Liver (tissue), 9 donors: ENCODE measurements around the gene ARID3B. TPM values are rescaled to one million over a fixed set of nuclear protein-coding genes. Genes with fewer than 3 reads are reported as not detected.

ENCODE experiments used
- DNase-seq: peaks from one replicate; pipeline ENCODE4 v3.0.0-alpha.2; 2017; ENCODE audit warnings: low spot score
- H3K27ac ChIP-seq, 2 donors: one replicate each; pipeline ENCODE4 v1.7.0; 2013; ENCODE audit warnings: inconsistent platforms in 2 of 2, low read length in 2 of 2, control low read depth in 1 of 2, low read depth in 1 of 2, mild to moderate bottlenecking in 1 of 2
- H3K27me3 ChIP-seq, 4 donors: one replicate each; pipeline versions ENCODE4 v1.6.1 to v1.7.0; 2013; ENCODE audit warnings: low read length in 3 of 4, inconsistent platforms in 1 of 4, mild to moderate bottlenecking in 1 of 4, moderate library complexity in 1 of 4; ENCODE audit not compliant: control insufficient read depth in 4 of 4, insufficient read depth in 4 of 4
- H3K36me3 ChIP-seq, 4 donors: one replicate each; pipeline versions ENCODE4 v1.6.1 to v1.7.0; 2013; ENCODE audit warnings: low read length in 3 of 4, mild to moderate bottlenecking in 3 of 4, low read depth in 1 of 4, moderate library complexity in 1 of 4; ENCODE audit not compliant: control insufficient read depth in 4 of 4, insufficient read depth in 3 of 4
- H3K4me1 ChIP-seq, 4 donors: one replicate each; pipeline versions ENCODE4 v1.6.1 to v1.7.0; 2013; ENCODE audit warnings: low read length in 3 of 4, mild to moderate bottlenecking in 3 of 4, moderate library complexity in 1 of 4; ENCODE audit not compliant: control insufficient read depth in 4 of 4, insufficient read depth in 4 of 4
- H3K4me3 ChIP-seq, 3 donors: one replicate each; pipeline versions ENCODE4 v1.6.1 to v1.7.0; 2013; ENCODE audit warnings: low read length in 3 of 3, control low read depth in 1 of 3, low read depth in 1 of 3, mild to moderate bottlenecking in 1 of 3
- H3K9ac ChIP-seq, 2 donors: one replicate each; pipeline ENCODE4 v1.7.0; 2013; ENCODE audit warnings: low read length in 2 of 2, mild to moderate bottlenecking in 2 of 2, moderate library complexity in 2 of 2, control low read depth in 1 of 2, low read depth in 1 of 2
- H3K9me3 ChIP-seq, 4 donors: one replicate each; pipeline versions ENCODE4 v1.6.1 to v1.7.0; 2013; ENCODE audit warnings: low read length in 3 of 4; ENCODE audit not compliant: control insufficient read depth in 4 of 4
- EGR1 ChIP-seq, 2 donors: IDR thresholded peaks; 2 replicates each; pipeline ENCODE4 v1.6.1; 2016 to 2018; ENCODE audit warnings: antibody characterized with exemption in 2 of 2, low read depth in 2 of 2
- FOXA1 ChIP-seq: IDR thresholded peaks from 2 replicates; pipeline ENCODE4 v1.6.1; 2016; ENCODE audit warnings: antibody characterized with exemption
- GABPA ChIP-seq, 2 donors: IDR thresholded peaks in 1 of 2; conservative IDR thresholded peaks in 1 of 2; 2 replicates each; pipeline ENCODE4 v1.6.1; 2016; ENCODE audit warnings: antibody characterized with exemption in 2 of 2, mild to moderate bottlenecking in 1 of 2, moderate library complexity in 1 of 2
- HNF4A ChIP-seq, 2 donors: conservative IDR thresholded peaks; 2 replicates each; pipeline ENCODE4 v1.6.1; 2016; ENCODE audit warnings: antibody characterized with exemption in 2 of 2, mild to moderate bottlenecking in 2 of 2
- HNF4G ChIP-seq: IDR thresholded peaks from 2 replicates; pipeline ENCODE4 v1.6.1; 2016; ENCODE audit warnings: antibody characterized with exemption
- JUND ChIP-seq, 2 donors: IDR thresholded peaks; 2 replicates each; pipeline ENCODE4 v1.6.1; 2016; ENCODE audit warnings: antibody characterized with exemption in 2 of 2
- NR2F2 ChIP-seq: IDR thresholded peaks from 2 replicates; pipeline ENCODE4 v1.6.1; 2016; ENCODE audit warnings: antibody characterized with exemption
- RAD21 ChIP-seq, 2 donors: IDR thresholded peaks; 2 replicates each; pipeline ENCODE4 v1.6.1; 2016; ENCODE audit warnings: antibody characterized with exemption in 2 of 2, mild to moderate bottlenecking in 2 of 2
- RXRA ChIP-seq, 2 donors: IDR thresholded peaks; 2 replicates each; pipeline ENCODE4 v1.6.1; 2017 to 2018; ENCODE audit warnings: antibody characterized with exemption in 2 of 2, mild to moderate bottlenecking in 1 of 2
- SP1 ChIP-seq: IDR thresholded peaks from 2 replicates; pipeline ENCODE4 v1.6.1; 2018; ENCODE audit warnings: antibody characterized with exemption, mild to moderate bottlenecking
- TAF1 ChIP-seq: conservative IDR thresholded peaks from 2 replicates; pipeline ENCODE4 v1.6.1; 2016; ENCODE audit warnings: antibody characterized with exemption, mild to moderate bottlenecking
- YY1 ChIP-seq: IDR thresholded peaks from 2 replicates; pipeline ENCODE4 v1.6.1; 2016; ENCODE audit warnings: antibody characterized with exemption, mild to moderate bottlenecking
- WGBS: extraction: QIAGEN DNeasy Blood & Tissue Kit; methylation state at CpG from one replicate; pipeline ENCODE4 v1.1.7; 2013; 5-methylcytosine and 5-hydroxymethylcytosine counted together
- polyA plus RNA-seq, 2 donors: library from polyadenylated mRNA; stranded (reverse) in 1 of 2; unstranded in 1 of 2; fragments of 200-250 nt in 1 of 2; fragments of >200 nt in 1 of 2; fragmentation: Nextera tagmentation in 1 of 2; extraction: Ambion mirVana in 1 of 2; gene quantifications; one replicate each; pipeline versions ENCODE4 v1.2.1 to v1.2.3, GENCODE V29; 2013 to 2015
- total RNA-seq, 2 donors: library from RNA; depleted of rRNA; stranded (reverse); fragments of >200 nt; gene quantifications; one replicate each; pipeline ENCODE4 v1.2.3, GENCODE V29; 2014
- TF ChIP-seq, protein P1 (sequence below): IDR thresholded peaks from 2 replicates; pipeline ENCODE4 v1.6.1; 2016; ENCODE audit warnings: antibody characterized with exemption, mild to moderate bottlenecking
- TF ChIP-seq, protein P2 (sequence below): IDR thresholded peaks from 2 replicates; pipeline ENCODE4 v1.6.1; 2016; ENCODE audit warnings: antibody characterized with exemption
- TF ChIP-seq, protein P3 (sequence below): IDR thresholded peaks from 2 replicates; pipeline ENCODE4 v1.6.1; 2016; ENCODE audit warnings: antibody characterized with exemption
- TF ChIP-seq, protein P4 (sequence below): fragments of 150-350 bp; IDR thresholded peaks from 2 replicates; pipeline ENCODE4 v1.5.1; 2017; ENCODE audit warnings: improper control_type of control experiment, low read depth, low read length; ENCODE audit not compliant: missing input control
- donor health status: healthy.
- donor health status: healthy.
- donor health status: healthy.
- donor health status: healthy.
- donor health status: healthy.

ARID3B gene
- total and polyA plus RNA-seq, 4 donors = 1.4 to 6.6 (median 2.7) TPM

DNA sequence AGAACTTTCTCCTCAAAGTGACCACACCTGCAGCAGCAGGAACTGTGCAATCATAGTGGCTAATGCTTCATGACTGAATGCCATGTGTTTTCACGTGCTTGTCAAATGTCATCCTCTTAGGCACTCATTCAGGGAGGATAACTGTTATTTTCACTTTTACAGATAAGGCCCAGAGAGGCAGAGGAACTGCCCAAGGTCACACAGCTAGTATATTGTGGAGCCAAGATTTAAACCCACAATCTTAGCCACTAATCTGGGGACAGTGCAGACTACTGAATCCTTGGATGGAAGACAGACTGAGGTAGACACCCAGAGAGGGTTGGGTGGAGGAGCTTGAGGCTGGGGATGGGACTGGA is 64.8 kb downstream of the ARID3B start:
- Histone ChIP-seq H3K9me3 (no peaks in the 10 kb centered on the region), H3K9ac (no peak overlapping the region), H3K4me1 (no peaks in the 10 kb centered on the region), H3K36me3 (no peaks in the 10 kb centered on the region), H3K4me3 (no peak overlapping the region), H3K27ac (no peak overlapping the region), H3K27me3 (no peaks in the 10 kb centered on the region)
- 83% methylated on average over 1 of the region's 1 CpG for WGBS
- DNase-seq = no peak
- TF ChIP-seq HNF4G (no peak), GABPA (IDR thresholded peaks at IDR 0.05 in 1 of 2, conservative IDR thresholded peaks at IDR 0.05 in 1 of 2) (no peak), SP1 (no peak), FOXA1 (no peak), TAF1 (no peak), RXRA (IDR thresholded peaks at IDR 0.05) (no peak), HNF4A (conservative IDR thresholded peaks at IDR 0.05) (no peak), NR2F2 (no peak), YY1 (no peak), RAD21 (IDR thresholded peaks at IDR 0.05) (no peak), EGR1 (IDR thresholded peaks at IDR 0.05; ENCODE audit: low read depth in 2 of 2) (no peak)
- TF ChIP-seq, protein P1, sequence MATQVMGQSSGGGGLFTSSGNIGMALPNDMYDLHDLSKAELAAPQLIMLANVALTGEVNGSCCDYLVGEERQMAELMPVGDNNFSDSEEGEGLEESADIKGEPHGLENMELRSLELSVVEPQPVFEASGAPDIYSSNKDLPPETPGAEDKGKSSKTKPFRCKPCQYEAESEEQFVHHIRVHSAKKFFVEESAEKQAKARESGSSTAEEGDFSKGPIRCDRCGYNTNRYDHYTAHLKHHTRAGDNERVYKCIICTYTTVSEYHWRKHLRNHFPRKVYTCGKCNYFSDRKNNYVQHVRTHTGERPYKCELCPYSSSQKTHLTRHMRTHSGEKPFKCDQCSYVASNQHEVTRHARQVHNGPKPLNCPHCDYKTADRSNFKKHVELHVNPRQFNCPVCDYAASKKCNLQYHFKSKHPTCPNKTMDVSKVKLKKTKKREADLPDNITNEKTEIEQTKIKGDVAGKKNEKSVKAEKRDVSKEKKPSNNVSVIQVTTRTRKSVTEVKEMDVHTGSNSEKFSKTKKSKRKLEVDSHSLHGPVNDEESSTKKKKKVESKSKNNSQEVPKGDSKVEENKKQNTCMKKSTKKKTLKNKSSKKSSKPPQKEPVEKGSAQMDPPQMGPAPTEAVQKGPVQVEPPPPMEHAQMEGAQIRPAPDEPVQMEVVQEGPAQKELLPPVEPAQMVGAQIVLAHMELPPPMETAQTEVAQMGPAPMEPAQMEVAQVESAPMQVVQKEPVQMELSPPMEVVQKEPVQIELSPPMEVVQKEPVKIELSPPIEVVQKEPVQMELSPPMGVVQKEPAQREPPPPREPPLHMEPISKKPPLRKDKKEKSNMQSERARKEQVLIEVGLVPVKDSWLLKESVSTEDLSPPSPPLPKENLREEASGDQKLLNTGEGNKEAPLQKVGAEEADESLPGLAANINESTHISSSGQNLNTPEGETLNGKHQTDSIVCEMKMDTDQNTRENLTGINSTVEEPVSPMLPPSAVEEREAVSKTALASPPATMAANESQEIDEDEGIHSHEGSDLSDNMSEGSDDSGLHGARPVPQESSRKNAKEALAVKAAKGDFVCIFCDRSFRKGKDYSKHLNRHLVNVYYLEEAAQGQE = no peak
- TF ChIP-seq, protein P2, sequence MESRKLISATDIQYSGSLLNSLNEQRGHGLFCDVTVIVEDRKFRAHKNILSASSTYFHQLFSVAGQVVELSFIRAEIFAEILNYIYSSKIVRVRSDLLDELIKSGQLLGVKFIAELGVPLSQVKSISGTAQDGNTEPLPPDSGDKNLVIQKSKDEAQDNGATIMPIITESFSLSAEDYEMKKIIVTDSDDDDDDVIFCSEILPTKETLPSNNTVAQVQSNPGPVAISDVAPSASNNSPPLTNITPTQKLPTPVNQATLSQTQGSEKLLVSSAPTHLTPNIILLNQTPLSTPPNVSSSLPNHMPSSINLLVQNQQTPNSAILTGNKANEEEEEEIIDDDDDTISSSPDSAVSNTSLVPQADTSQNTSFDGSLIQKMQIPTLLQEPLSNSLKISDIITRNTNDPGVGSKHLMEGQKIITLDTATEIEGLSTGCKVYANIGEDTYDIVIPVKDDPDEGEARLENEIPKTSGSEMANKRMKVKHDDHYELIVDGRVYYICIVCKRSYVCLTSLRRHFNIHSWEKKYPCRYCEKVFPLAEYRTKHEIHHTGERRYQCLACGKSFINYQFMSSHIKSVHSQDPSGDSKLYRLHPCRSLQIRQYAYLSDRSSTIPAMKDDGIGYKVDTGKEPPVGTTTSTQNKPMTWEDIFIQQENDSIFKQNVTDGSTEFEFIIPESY = no peak
- TF ChIP-seq, protein P3, sequence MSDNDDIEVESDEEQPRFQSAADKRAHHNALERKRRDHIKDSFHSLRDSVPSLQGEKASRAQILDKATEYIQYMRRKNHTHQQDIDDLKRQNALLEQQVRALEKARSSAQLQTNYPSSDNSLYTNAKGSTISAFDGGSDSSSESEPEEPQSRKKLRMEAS = no peak
- TF ChIP-seq, protein P4, sequence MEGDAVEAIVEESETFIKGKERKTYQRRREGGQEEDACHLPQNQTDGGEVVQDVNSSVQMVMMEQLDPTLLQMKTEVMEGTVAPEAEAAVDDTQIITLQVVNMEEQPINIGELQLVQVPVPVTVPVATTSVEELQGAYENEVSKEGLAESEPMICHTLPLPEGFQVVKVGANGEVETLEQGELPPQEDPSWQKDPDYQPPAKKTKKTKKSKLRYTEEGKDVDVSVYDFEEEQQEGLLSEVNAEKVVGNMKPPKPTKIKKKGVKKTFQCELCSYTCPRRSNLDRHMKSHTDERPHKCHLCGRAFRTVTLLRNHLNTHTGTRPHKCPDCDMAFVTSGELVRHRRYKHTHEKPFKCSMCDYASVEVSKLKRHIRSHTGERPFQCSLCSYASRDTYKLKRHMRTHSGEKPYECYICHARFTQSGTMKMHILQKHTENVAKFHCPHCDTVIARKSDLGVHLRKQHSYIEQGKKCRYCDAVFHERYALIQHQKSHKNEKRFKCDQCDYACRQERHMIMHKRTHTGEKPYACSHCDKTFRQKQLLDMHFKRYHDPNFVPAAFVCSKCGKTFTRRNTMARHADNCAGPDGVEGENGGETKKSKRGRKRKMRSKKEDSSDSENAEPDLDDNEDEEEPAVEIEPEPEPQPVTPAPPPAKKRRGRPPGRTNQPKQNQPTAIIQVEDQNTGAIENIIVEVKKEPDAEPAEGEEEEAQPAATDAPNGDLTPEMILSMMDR = no peak

DNA sequence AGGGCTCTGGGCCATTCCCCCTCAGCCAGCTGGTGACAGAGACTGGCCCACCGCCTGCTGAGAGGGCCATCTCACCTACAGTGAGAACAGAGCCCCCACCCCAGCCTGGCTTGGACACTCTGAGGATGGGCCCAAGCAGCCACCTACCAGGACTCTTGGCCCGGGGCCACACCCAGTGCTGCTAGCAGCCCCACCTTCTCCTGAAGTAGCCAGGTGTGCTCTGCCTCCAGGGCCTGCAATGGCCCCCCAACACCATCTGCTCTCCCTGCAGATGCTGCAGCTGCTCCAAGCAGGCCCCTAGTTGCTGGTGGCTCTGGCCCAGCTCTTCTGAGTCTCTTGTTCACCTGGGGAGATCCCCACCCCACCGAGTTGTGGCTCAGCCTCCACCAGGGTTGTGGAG is 67.8 kb downstream of the ARID3B start:
- no peak overlapping the region for H3K4me3 ChIP-seq

More for the DNA sequence above, 67.8 kb downstream of the ARID3B start:
- no peaks in the 10 kb centered on the region for H3K27me3 ChIP-seq
- no peak for DNase-seq
- 89% methylated on average over 3 of the region's 3 CpGs for WGBS
- no peaks in the 10 kb centered on the region for H3K36me3 ChIP-seq
- H3K9me3 ChIP-seq = no peaks in the 10 kb centered on the region
- no peaks in the 10 kb centered on the region for H3K4me1 ChIP-seq
- H3K9ac ChIP-seq = no peak overlapping the region
- no peak for TF ChIP-seq JUND (IDR thresholded peaks at IDR 0.05)
- H3K27ac ChIP-seq = no peak overlapping the region
